PC-3 (cell line): ENCODE measurements around the gene TEX51.

Experiments
- EZH2phosphoT487 ChIP-seq: fragments of 300-600 bp; sonication (generic); IDR thresholded peaks from 2 replicates; pipeline ENCODE4 v1.6.1; 2018; ENCODE audit warnings: mild to moderate bottlenecking, antibody characterized with exemption, low read length, borderline replicate concordance
- TF ChIP-seq, protein P1 (sequence below): fragments of 300-600 bp; sonication (generic); conservative IDR thresholded peaks from 2 replicates; pipeline ENCODE4 v1.5.1; 2017; ENCODE audit warnings: antibody characterized with exemption, low read depth, mild to moderate bottlenecking, low read length

GRCh38 chr2:126862730-126863129 is 36.0 kb upstream of the TEX51 start:
- TF ChIP-seq, protein P1, sequence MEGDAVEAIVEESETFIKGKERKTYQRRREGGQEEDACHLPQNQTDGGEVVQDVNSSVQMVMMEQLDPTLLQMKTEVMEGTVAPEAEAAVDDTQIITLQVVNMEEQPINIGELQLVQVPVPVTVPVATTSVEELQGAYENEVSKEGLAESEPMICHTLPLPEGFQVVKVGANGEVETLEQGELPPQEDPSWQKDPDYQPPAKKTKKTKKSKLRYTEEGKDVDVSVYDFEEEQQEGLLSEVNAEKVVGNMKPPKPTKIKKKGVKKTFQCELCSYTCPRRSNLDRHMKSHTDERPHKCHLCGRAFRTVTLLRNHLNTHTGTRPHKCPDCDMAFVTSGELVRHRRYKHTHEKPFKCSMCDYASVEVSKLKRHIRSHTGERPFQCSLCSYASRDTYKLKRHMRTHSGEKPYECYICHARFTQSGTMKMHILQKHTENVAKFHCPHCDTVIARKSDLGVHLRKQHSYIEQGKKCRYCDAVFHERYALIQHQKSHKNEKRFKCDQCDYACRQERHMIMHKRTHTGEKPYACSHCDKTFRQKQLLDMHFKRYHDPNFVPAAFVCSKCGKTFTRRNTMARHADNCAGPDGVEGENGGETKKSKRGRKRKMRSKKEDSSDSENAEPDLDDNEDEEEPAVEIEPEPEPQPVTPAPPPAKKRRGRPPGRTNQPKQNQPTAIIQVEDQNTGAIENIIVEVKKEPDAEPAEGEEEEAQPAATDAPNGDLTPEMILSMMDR: no peak
- TF ChIP-seq EZH2phosphoT487: no peak
